DOHH2 (cell line): ENCODE data around the gene ANO4.

ENCODE experiments used
- CTCF ChIP-seq: fragments of 200-600 bp; sonication (generic); IDR thresholded peaks from one replicate; pipeline ENCODE4 v1.5.1; 2014; ENCODE audit warnings: antibody characterized with exemption, mild to moderate bottlenecking, low read depth, low read length; ENCODE audit not compliant: poor library complexity, severe bottlenecking
- EZH2phosphoT487 ChIP-seq: fragments of 200-600 bp; sonication (generic); IDR thresholded peaks from 2 replicates; pipeline ENCODE4 v1.6.1; 2017; ENCODE audit warnings: borderline replicate concordance, mild to moderate bottlenecking, antibody characterized with exemption, low read length, moderate library complexity, mixed read lengths

- TF ChIP-seq CTCF (no peak), EZH2phosphoT487 (no peak)
Measured at GRCh38 chr12:101087920-101088319, 293.3 kb downstream of the ANO4 start.
